Large intestine (tissue), 3 donors: ENCODE results near the gene CDK2AP2. TPM values are rescaled to one million over a fixed set of nuclear protein-coding genes. Genes with fewer than 3 reads are reported as not detected.
"Not testable (repeated sequence)": the region's sequence is repeated elsewhere in the genome, so short reads cannot be mapped to it uniquely, and the experiment has no call there.

Experiments used
- DNase-seq, 2 donors: peaks; one replicate each; pipeline versions ENCODE4 v3.0.0 to v3.0.0-alpha.2; 2013
- H3K27ac ChIP-seq: one replicate; pipeline ENCODE4 v1.5.1; 2013; ENCODE audit warnings: low read length
- H3K27me3 ChIP-seq: 2 replicates; pipeline ENCODE4 v1.6.1; 2013; ENCODE audit warnings: low read length; ENCODE audit not compliant: control insufficient read depth, insufficient read depth
- H3K36me3 ChIP-seq: 2 replicates; pipeline ENCODE4 v1.6.1; 2013; ENCODE audit warnings: low read length; ENCODE audit not compliant: control insufficient read depth, insufficient read depth
- H3K4me1 ChIP-seq: one replicate; pipeline ENCODE4 v1.6.1; 2013; ENCODE audit warnings: low read length; ENCODE audit not compliant: control insufficient read depth, insufficient read depth
- H3K4me3 ChIP-seq: one replicate; pipeline ENCODE4 v1.5.1; 2013; ENCODE audit warnings: low read length
- H3K9me3 ChIP-seq: one replicate; pipeline ENCODE4 v1.6.1; 2013; ENCODE audit warnings: mild to moderate bottlenecking, low read depth, low read length, moderate library complexity; ENCODE audit not compliant: control insufficient read depth
- WGBS: methylation state at CpG from one replicate; pipeline ENCODE4 v1.1.5; 2013; ENCODE audit warnings: low lambda C conversion rate; ENCODE audit not compliant: insufficient coverage; 5-methylcytosine and 5-hydroxymethylcytosine counted together
- polyA plus RNA-seq: library from polyadenylated mRNA; unstranded; fragments of 120-200 nt; gene quantifications from one replicate; pipeline ENCODE4 v1.2.1, GENCODE V29; 2013

The CDK2AP2 gene
- polyA plus RNA-seq, 1 donor, result 105 TPM

DNA sequence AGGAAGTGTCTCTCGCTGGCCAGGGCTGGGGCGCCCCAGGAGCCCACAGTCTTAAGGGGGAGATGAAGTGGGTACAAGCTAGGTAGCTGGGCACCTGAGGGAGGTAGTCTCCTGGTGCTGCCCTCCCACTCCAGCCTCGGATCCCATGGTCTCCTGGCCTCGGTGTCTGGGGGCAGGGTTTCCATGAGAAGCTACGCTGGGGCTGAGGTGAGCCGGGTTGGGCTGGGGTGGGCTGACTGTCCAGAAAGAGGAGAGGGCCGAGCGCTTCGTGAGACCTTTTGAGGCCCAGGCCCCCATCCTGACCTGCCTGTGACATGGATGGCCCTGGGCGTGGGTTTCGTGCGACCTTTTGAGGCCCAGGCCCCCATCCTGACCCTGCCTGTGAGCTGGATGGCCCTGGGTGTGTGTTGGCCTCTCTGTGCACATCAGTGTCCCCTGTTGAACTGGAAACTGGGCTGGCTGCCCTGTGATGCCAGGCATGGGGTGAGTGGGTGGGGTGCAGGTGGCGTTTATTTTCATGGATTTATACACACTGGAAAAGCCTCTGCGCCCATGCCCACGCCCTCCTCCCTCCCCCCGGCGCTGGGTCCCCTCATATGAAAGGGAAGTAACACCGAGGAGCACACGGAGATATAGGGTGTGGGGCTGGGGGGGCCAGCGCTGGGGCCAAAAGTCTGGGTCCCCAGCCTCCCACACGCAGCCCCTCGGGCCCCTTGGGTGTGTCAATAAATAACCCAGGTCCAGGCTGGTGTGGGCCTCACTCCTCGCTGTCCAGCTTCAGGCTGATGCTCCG, 16.5 kb downstream of the CDK2AP2 start:
- peaks cover 79% of the 10 kb centered on the region for H3K36me3 ChIP-seq
- WGBS, result no CpG with 5 or more reads among the region's 24 CpGs

GRCh38 chr11:67490727-67491065, 17.3 kb downstream of the CDK2AP2 start:
- Histone ChIP-seq H3K27ac (no peak overlapping the region), H3K9me3 (peaks cover 5% of the 10 kb centered on the region), H3K4me3 (no peak overlapping the region), H3K4me1 (no peaks in the 10 kb centered on the region), H3K36me3 (peaks cover 72% of the 10 kb centered on the region), H3K27me3 (no peaks in the 10 kb centered on the region)
- WGBS, result no CpG with 5 or more reads among the region's 15 CpGs
- no peak for DNase-seq

More for the DNA sequence above, 16.5 kb downstream of the CDK2AP2 start:
- Histone ChIP-seq H3K4me1 (no peaks in the 10 kb centered on the region), H3K4me3 (no peak overlapping the region), H3K9me3 (peaks cover 5% of the 10 kb centered on the region), H3K27ac (no peak overlapping the region), H3K27me3 (no peaks in the 10 kb centered on the region)
- no peak for DNase-seq

- Histone ChIP-seq H3K36me3 (peaks cover 67% of the 10 kb centered on the region), H3K27me3 (no peaks in the 10 kb centered on the region), H3K4me3 (no peak overlapping the region), H3K4me1 (no peaks in the 10 kb centered on the region), H3K9me3 (peaks cover 5% of the 10 kb centered on the region), H3K27ac (no peak overlapping the region)
- no peak for DNase-seq
- WGBS, result no CpG with 5 or more reads among the region's 23 CpGs
These were observed 17.9 kb downstream of the CDK2AP2 start for GRCh38 chr11:67489885-67490726.

GRCh38 chr11:67489203-67489884, 18.6 kb downstream of the CDK2AP2 start:
- peaks cover 61% of the 10 kb centered on the region for H3K36me3 ChIP-seq
- no peak overlapping the region for H3K4me3 ChIP-seq
- 74% methylated on average over 3 of the region's 25 CpGs for WGBS
- no peak for DNase-seq
- H3K27ac ChIP-seq, result no peak overlapping the region
- H3K27me3 ChIP-seq, result no peaks in the 10 kb centered on the region
- H3K9me3 ChIP-seq, result no peaks in the 10 kb centered on the region
- no peaks in the 10 kb centered on the region for H3K4me1 ChIP-seq

DNA sequence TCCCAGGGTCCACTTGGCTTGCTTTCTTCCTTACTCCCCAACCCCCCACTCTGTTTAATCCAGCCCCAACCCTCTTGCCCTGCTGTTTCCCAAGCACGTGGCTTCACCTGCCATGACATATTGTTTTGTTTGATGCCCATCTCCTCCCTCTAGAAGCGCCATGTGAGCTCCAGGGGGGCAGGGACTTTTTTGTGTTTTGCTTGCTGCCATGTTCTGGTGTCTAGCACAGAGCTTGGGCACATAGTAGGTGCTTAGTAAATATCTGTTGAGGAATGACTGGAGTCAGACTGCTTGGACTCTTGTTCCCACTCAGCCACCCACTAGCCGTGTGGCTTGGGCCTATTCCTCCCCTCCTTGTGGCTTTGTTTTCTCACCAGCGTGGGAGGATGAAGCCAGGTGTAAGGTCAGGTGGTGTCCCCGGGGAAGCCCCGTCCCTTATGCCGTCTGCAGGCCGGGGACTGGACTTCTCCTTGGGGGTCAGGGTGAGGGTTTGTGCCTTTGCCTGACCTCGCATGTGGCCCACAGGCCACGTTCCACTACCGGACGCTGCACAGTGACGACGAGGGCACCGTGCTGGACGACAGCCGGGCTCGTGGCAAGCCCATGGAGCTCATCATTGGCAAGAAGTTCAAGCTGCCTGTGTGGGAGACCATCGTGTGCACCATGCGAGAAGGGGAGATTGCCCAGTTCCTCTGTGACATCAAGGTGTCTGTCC, 21.3 kb downstream of the CDK2AP2 start:
- Histone ChIP-seq H3K36me3 (peaks cover 39% of the 10 kb centered on the region), H3K27ac (no peak overlapping the region), H3K4me3 (no peak overlapping the region), H3K9me3 (peaks cover 4% of the 10 kb centered on the region), H3K27me3 (no peaks in the 10 kb centered on the region), H3K4me1 (peaks cover 11% of the 10 kb centered on the region)
- DNase-seq, result no peak
- no CpG with 5 or more reads among the region's 20 CpGs for WGBS

- H3K36me3 ChIP-seq, result peaks cover 32% of the 10 kb centered on the region
- not testable (repeated sequence) for DNase-seq
These were observed 22.0 kb downstream of the CDK2AP2 start for GRCh38 chr11:67485873-67486361.

DNA sequence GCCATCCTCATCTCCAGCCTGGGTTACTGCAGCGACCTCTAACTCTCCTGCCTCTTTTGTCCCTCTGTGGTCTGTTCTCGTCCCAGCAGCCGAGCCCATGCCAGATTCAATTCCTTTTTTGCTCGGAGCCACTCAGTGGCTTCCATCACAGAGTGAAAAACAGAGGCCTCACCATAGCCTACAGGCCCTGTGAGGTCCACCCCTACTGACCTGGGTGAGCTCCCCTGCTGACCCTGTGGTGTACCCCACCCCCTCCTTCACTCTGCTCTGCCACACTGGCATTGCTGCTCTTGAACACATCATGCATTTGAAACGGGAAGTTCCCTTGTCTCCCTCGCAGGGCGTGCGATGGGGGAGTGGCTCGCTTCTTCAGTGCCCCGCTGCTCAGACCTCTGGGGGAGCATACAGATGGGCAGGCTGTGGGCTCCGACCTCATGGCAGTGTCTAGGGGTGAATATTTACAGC, 23.1 kb downstream of the CDK2AP2 start:
- DNase-seq, result no peak
- Histone ChIP-seq H3K9me3 (peaks cover 4% of the 10 kb centered on the region), H3K4me3 (no peak overlapping the region), H3K4me1 (peaks cover 11% of the 10 kb centered on the region), H3K36me3 (peaks cover 22% of the 10 kb centered on the region), H3K27ac (no peak overlapping the region), H3K27me3 (no peaks in the 10 kb centered on the region)
- no CpG with 5 or more reads among the region's 11 CpGs for WGBS

More at GRCh38 chr11:67485873-67486361, 22.0 kb downstream of the CDK2AP2 start:
- not testable (repeated sequence) for H3K27ac ChIP-seq, H3K9me3 ChIP-seq, H3K4me3 ChIP-seq, H3K27me3 ChIP-seq
- 100% methylated on average over 1 of the region's 7 CpGs for WGBS
- peaks cover 11% of the 10 kb centered on the region for H3K4me1 ChIP-seq

GRCh38 chr11:67483831-67484665, 23.9 kb downstream of the CDK2AP2 start:
- Histone ChIP-seq H3K36me3 (peaks cover 14% of the 10 kb centered on the region), H3K27me3 (no peaks in the 10 kb centered on the region), H3K4me1 (peaks cover 11% of the 10 kb centered on the region), H3K4me3 (no peak overlapping the region), H3K27ac (no peak overlapping the region), H3K9me3 (peaks cover 4% of the 10 kb centered on the region)
- whole genome bisulfite sequencing, result 93% methylated on average over 3 of the region's 16 CpGs
- no peak for DNase-seq
